ENCODE measurements around the gene TRIM16.
"Not testable (repeated sequence)": the region's sequence is repeated elsewhere in the genome, so short reads cannot be mapped to it uniquely, and the experiment has no call there.

Gene TRIM16

DNA sequence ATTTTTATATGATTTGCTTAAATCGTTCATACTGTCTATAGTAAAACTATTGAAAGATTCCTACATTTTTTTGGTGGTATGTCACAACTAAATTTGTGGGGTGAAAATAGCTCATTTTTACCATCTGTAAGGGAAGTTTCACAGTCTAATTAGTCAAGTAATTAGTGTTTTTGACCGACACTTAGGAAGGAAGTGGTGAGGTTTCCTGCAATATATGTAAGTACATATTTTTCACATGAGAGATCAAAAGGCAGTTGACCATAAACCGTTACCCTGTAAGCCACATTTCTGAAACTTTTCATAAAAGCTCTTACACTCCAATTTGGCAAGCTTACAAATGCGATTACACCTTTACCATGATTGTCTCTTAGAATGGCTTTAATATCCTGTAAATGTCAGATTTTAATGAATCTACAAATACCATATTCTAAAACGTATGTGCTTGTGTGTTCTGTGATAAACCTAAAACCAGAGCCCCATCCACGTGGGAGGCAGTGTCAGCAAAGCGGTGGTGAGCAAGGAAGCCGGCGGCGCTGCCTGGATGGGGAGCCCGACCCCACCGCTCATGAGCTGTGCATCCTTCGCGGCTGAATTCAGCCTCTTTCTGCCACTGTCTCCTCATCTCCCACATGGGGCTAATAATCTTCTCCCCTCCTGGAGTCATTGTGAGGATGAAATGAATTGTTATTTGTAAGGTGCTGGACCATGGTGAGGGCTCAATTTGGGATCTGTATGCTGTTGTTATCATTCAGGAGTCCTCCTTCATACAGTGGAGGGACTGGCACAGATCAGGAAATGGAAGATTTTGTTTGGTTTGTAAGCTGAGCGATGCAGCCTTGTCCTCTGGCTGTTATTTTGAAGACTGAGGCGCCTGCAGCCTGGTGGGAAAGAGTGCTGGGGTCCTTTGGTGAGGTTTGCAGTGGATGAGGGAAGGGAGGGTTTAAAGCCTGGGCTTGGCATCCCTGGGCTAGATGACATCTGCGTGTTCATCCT, 94.3 kb downstream of the TRIM16 start:
- not testable (repeated sequence) for DNase-seq (ENCODE audit: insufficient read length, low spot score); FAIRE-seq

DNA sequence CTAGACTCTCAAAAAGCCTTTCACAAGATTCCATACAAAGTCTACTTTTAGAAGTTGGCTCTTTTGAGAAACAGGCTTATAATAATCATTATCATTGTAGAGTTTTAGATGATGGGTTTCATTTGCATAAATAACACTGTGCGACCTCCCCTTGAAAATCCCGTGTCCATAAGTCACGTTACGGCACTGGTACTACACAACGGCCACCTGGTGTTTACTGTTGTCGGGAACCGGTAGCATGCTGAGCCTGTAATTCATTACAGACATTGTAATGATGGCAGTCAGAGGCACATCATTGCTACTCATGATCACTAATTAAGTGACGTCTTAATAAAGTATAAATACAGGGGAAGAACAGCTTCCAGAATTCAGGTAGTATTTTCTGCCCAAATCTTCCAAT, 96.1 kb downstream of the TRIM16 start:
- not testable (repeated sequence) for DNase-seq (ENCODE audit: insufficient read length, low spot score); FAIRE-seq

GRCh38 chr17:15583313-15583712, 100.8 kb downstream of the TRIM16 start:
- DNase-seq (ENCODE audit: insufficient read length, low spot score); FAIRE-seq: not testable (repeated sequence)

DNA sequence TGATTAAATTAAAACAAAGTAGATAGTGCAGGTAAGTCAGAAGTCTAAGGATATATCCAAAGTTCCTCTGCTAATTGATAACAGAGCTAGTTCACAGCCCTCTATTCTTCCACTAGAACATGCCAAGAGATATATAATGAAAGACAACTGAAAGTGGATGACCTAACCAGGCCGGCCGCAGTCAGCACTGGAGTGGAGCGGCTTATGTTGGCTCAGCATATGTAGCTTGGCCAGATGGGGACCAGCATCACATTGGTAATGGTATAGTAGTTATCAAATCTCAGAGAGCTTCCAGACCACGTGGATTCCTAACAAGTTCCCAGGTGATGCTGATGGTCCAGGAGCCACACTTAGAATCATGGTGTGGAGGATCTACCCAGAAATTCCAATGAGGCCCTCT, 102.6 kb downstream of the TRIM16 start:
- FAIRE-seq: not testable (repeated sequence)

More for the DNA sequence above, 102.6 kb downstream of the TRIM16 start:
- DNase-seq (ENCODE audit: insufficient read length, low spot score): not testable (repeated sequence)
